ENCODE results near the gene PTPRH.

The PTPRH gene, protein sequence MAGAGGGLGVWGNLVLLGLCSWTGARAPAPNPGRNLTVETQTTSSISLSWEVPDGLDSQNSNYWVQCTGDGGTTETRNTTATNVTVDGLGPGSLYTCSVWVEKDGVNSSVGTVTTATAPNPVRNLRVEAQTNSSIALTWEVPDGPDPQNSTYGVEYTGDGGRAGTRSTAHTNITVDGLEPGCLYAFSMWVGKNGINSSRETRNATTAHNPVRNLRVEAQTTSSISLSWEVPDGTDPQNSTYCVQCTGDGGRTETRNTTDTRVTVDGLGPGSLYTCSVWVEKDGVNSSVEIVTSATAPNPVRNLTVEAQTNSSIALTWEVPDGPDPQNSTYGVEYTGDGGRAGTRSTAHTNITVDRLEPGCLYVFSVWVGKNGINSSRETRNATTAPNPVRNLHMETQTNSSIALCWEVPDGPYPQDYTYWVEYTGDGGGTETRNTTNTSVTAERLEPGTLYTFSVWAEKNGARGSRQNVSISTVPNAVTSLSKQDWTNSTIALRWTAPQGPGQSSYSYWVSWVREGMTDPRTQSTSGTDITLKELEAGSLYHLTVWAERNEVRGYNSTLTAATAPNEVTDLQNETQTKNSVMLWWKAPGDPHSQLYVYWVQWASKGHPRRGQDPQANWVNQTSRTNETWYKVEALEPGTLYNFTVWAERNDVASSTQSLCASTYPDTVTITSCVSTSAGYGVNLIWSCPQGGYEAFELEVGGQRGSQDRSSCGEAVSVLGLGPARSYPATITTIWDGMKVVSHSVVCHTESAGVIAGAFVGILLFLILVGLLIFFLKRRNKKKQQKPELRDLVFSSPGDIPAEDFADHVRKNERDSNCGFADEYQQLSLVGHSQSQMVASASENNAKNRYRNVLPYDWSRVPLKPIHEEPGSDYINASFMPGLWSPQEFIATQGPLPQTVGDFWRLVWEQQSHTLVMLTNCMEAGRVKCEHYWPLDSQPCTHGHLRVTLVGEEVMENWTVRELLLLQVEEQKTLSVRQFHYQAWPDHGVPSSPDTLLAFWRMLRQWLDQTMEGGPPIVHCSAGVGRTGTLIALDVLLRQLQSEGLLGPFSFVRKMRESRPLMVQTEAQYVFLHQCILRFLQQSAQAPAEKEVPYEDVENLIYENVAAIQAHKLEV

DNA sequence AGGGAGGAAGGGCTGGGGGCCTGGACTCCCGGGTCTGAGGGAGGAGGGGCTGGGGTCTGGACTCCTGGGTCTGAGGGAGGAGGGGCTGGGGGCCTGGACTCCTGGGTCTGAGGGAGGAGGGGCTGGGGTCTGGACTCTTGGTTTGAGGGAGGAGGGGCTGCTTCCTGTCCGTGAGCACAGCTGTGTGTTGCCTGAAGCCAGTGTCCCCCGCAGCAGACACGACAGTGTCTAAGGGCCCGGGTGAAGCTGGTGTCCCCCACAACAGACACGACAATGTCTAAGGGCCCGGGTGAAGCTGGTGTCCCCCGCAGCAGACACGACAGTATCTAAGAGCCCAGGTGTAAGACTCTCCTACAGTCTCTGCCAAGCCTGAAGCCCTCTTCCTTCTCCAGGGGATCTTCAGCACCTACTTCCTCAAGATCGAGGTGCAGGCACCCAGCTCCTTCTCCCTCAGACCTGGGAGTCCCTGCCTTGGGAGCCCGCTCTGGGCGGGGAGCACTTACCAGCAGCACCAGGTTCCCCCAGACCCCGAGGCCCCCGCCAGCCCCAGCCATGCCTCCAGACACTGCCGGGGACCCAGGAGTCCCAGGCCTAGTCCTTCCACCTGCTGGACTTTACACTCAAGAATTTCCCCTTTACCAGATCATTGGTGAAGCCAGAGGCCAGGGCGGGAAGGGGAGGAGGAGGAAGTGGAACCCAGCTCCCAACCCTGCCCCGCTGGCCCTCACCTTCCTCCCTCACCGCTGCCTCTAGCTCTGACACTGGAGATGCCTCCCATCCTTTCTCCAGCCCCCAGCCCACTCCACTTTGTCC is at the start of gene PTPRH:
Gene PTPRH, minus strand, starts transcription at position 622 of the 813 bp plus-strand sequence. Its CDS starts 68 bp downstream, at position 554.
- DNase-seq (ENCODE audit: low read depth): peak; percentile 29
- TF ChIP-seq MYC (IDR thresholded peaks at IDR 0.05; ENCODE audit: low read depth, low read length) (no peak), POLR2A (IDR thresholded peaks at IDR 0.05; ENCODE audit: extremely low read depth, insufficient read length) (no peak), MAX (IDR thresholded peaks at IDR 0.05; ENCODE audit: low read depth, low read length) (no peak)
- TF ChIP-seq, protein P1, sequence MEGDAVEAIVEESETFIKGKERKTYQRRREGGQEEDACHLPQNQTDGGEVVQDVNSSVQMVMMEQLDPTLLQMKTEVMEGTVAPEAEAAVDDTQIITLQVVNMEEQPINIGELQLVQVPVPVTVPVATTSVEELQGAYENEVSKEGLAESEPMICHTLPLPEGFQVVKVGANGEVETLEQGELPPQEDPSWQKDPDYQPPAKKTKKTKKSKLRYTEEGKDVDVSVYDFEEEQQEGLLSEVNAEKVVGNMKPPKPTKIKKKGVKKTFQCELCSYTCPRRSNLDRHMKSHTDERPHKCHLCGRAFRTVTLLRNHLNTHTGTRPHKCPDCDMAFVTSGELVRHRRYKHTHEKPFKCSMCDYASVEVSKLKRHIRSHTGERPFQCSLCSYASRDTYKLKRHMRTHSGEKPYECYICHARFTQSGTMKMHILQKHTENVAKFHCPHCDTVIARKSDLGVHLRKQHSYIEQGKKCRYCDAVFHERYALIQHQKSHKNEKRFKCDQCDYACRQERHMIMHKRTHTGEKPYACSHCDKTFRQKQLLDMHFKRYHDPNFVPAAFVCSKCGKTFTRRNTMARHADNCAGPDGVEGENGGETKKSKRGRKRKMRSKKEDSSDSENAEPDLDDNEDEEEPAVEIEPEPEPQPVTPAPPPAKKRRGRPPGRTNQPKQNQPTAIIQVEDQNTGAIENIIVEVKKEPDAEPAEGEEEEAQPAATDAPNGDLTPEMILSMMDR (IDR thresholded peaks at IDR 0.05; ENCODE audit: low read depth, low read length): no peak
- no peak within 1 kb of the TSS for H3K4me3 ChIP-seq (ENCODE audit: low read depth, low read length)

DNA sequence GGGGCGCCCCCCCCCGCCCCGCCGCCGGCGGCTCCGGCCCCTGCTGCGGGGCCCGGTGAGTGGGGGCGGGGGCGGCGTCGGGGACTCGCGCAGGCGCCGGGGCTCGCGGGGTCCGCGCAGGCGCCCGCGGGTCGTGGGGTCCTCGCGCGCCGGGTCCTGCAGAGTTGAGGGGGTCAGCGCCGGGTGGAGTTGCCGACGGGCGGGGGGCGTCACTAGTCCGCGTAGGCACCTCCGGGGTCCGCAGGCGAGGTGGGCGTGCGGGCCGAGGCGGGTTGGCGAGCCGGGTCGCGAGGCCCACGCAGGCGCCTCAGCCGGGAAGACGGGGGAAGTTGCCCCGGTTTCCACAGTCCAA is 49.2 kb upstream of the PTPRH start:
- peak overlapping the region; percentile 88 for H3K4me3 ChIP-seq (ENCODE audit: low read depth, low read length)
- DNase-seq (ENCODE audit: low read depth): no peak
- TF ChIP-seq, protein P1 (IDR thresholded peaks at IDR 0.05; ENCODE audit: low read depth, low read length): no peak
- TF ChIP-seq MAX (IDR thresholded peaks at IDR 0.05; ENCODE audit: low read depth, low read length): no peak
- no peak for TF ChIP-seq MYC (IDR thresholded peaks at IDR 0.05; ENCODE audit: low read depth, low read length)
- no peak for TF ChIP-seq POLR2A (IDR thresholded peaks at IDR 0.05; ENCODE audit: extremely low read depth, insufficient read length)

GRCh38 chr19:55257461-55258420 is 48.4 kb upstream of the PTPRH start:
- DNase-seq (ENCODE audit: low read depth): peak; percentile 61
- peak overlapping the region; percentile 88 for H3K4me3 ChIP-seq (ENCODE audit: low read depth, low read length)
- TF ChIP-seq POLR2A (IDR thresholded peaks at IDR 0.05; ENCODE audit: extremely low read depth, insufficient read length): no peak
- TF ChIP-seq, protein P1 (IDR thresholded peaks at IDR 0.05; ENCODE audit: low read depth, low read length): no peak
- TF ChIP-seq MYC (IDR thresholded peaks at IDR 0.05; ENCODE audit: low read depth, low read length): peak; percentile 52; the same call in 1 of the 2 replicates
- TF ChIP-seq MAX (IDR thresholded peaks at IDR 0.05; ENCODE audit: low read depth, low read length): peak; percentile 94

- TF ChIP-seq, protein P1 (IDR thresholded peaks at IDR 0.05; ENCODE audit: low read depth, low read length): no peak
- TF ChIP-seq MYC (IDR thresholded peaks at IDR 0.05; ENCODE audit: low read depth, low read length): no peak
- peak; percentile 60 for TF ChIP-seq MAX (IDR thresholded peaks at IDR 0.05; ENCODE audit: low read depth, low read length)
- no peak for TF ChIP-seq POLR2A (IDR thresholded peaks at IDR 0.05; ENCODE audit: extremely low read depth, insufficient read length)
- peak; percentile 43 for DNase-seq (ENCODE audit: low read depth)
- H3K4me3 ChIP-seq (ENCODE audit: low read depth, low read length): peak overlapping the region; percentile 88
Measured at GRCh38 chr19:55256562-55257460, 47.5 kb upstream of the PTPRH start.

All from NB4 (cell line).